ENCODE results near the gene MARCOL. TPM values are rescaled to one million over a fixed set of nuclear protein-coding genes. Genes with fewer than 3 reads are reported as not detected.

The MARCOL gene
- polyA plus RNA-seq (2012; ENCODE audit: insufficient read length, low read depth) = not detected

- TF ChIP-seq SIN3A (IDR thresholded peaks at IDR 0.05; ENCODE audit: borderline replicate concordance, insufficient read depth, low read length) = no peak
- no peak for TF ChIP-seq POLR2AphosphoS5 (IDR thresholded peaks at IDR 0.05; ENCODE audit: low read depth, low read length)
- no peak for TF ChIP-seq FOXP2 (optimal IDR thresholded peaks at IDR 0.05; ENCODE audit: borderline replicate concordance, extremely low read depth, extremely low read length, insufficient read depth)
- TF ChIP-seq TAF1 (IDR thresholded peaks at IDR 0.05; ENCODE audit: borderline replicate concordance, insufficient read depth, low read length) = no peak
- no peak for TF ChIP-seq REST (IDR thresholded peaks at IDR 0.05; ENCODE audit: insufficient read depth in 1 of 2, low read depth in 2 of 2, low read length in 2 of 2)
Observed at GRCh38 chr5:148238418-148238794, at the start of gene MARCOL. MARCOL (plus strand) TSS chr5:148238525; CDS start chr5:148238598, 73 bp downstream.

- TF ChIP-seq FOXP2 (optimal IDR thresholded peaks at IDR 0.05; ENCODE audit: borderline replicate concordance, extremely low read depth, extremely low read length, insufficient read depth) (no peak), TAF1 (IDR thresholded peaks at IDR 0.05; ENCODE audit: borderline replicate concordance, insufficient read depth, low read length) (no peak), REST (IDR thresholded peaks at IDR 0.05; ENCODE audit: insufficient read depth in 1 of 2, low read depth in 2 of 2, low read length in 2 of 2) (no peak), SIN3A (IDR thresholded peaks at IDR 0.05; ENCODE audit: borderline replicate concordance, insufficient read depth, low read length) (no peak), POLR2AphosphoS5 (IDR thresholded peaks at IDR 0.05; ENCODE audit: low read depth, low read length) (no peak)
Observed at GRCh38 chr5:148191010-148191409, 47.3 kb upstream of the MARCOL start.

GRCh38 chr5:148193202-148193601 is 45.1 kb upstream of the MARCOL start:
- no peak for TF ChIP-seq FOXP2 (optimal IDR thresholded peaks at IDR 0.05; ENCODE audit: borderline replicate concordance, extremely low read depth, extremely low read length, insufficient read depth)
- TF ChIP-seq REST (IDR thresholded peaks at IDR 0.05; ENCODE audit: insufficient read depth in 1 of 2, low read depth in 2 of 2, low read length in 2 of 2) = no peak
- no peak for TF ChIP-seq POLR2AphosphoS5 (IDR thresholded peaks at IDR 0.05; ENCODE audit: low read depth, low read length)
- no peak for TF ChIP-seq SIN3A (IDR thresholded peaks at IDR 0.05; ENCODE audit: borderline replicate concordance, insufficient read depth, low read length)
- TF ChIP-seq TAF1 (IDR thresholded peaks at IDR 0.05; ENCODE audit: borderline replicate concordance, insufficient read depth, low read length) = no peak

GRCh38 chr5:148201151-148201550 is 37.2 kb upstream of the MARCOL start:
- TF ChIP-seq TAF1 (IDR thresholded peaks at IDR 0.05; ENCODE audit: borderline replicate concordance, insufficient read depth, low read length) = no peak

GRCh38 chr5:148202531-148203203 is 35.7 kb upstream of the MARCOL start, which contains the start of gene SPINK6:
SPINK6 (plus strand) TSS chr5:148203042; CDS start chr5:148203097, 55 bp downstream.
- TF ChIP-seq POLR2AphosphoS5 (IDR thresholded peaks at IDR 0.05; ENCODE audit: low read depth, low read length) = no peak
- TF ChIP-seq SIN3A (IDR thresholded peaks at IDR 0.05; ENCODE audit: borderline replicate concordance, insufficient read depth, low read length) = no peak
- TF ChIP-seq REST (IDR thresholded peaks at IDR 0.05; ENCODE audit: insufficient read depth in 1 of 2, low read depth in 2 of 2, low read length in 2 of 2) = no peak
- TF ChIP-seq FOXP2 (optimal IDR thresholded peaks at IDR 0.05; ENCODE audit: borderline replicate concordance, extremely low read depth, extremely low read length, insufficient read depth) = no peak
- TF ChIP-seq TAF1 (IDR thresholded peaks at IDR 0.05; ENCODE audit: borderline replicate concordance, insufficient read depth, low read length) = no peak

All from PFSK-1 (cell line).